Measurements from ENCODE around the gene IER5L.

The IER5L gene

DNA sequence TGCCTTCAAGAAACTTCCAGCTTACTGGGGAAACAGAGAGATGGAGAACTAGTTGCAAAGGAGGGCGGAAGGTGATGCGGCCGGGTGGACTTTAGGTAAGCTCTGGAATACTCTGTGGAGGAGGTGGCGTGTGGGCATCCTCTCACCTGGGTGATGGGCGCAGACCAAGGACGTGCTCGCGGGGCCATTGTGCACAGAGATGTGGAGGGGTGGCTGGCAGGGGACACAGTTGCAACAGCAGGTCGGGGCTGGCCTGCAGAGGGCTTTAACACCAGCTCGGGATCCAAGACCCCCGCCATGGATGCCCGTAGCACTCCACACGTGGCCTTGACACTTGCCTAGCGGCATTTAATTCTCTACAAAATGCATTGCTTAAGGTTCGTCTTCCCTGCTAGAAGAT, 26.6 kb downstream of the IER5L start:
- H3K9me3 ChIP-seq (ENCODE audit: low read depth, low read length): no peaks in the 10 kb centered on the region
- H3K9ac ChIP-seq (ENCODE audit: insufficient read length): no peak overlapping the region
- H3K4me3 ChIP-seq: no peak overlapping the region
- DNase-seq (ENCODE audit: low read depth, low spot score): no peak
- TF ChIP-seq EZH2 (IDR thresholded peaks at IDR 0.05) (no peak), POLR2AphosphoS5 (IDR thresholded peaks at IDR 0.05; ENCODE audit: borderline replicate concordance, low read depth, low read length) (no peak), FOXP2 (optimal IDR thresholded peaks at IDR 0.05; ENCODE audit: control extremely low read depth, extremely low read length, insufficient read depth) (no peak)
- H3K36me3 ChIP-seq (ENCODE audit: insufficient read depth, low read length): no peaks in the 10 kb centered on the region
- no peak overlapping the region for H3K27ac ChIP-seq

DNA sequence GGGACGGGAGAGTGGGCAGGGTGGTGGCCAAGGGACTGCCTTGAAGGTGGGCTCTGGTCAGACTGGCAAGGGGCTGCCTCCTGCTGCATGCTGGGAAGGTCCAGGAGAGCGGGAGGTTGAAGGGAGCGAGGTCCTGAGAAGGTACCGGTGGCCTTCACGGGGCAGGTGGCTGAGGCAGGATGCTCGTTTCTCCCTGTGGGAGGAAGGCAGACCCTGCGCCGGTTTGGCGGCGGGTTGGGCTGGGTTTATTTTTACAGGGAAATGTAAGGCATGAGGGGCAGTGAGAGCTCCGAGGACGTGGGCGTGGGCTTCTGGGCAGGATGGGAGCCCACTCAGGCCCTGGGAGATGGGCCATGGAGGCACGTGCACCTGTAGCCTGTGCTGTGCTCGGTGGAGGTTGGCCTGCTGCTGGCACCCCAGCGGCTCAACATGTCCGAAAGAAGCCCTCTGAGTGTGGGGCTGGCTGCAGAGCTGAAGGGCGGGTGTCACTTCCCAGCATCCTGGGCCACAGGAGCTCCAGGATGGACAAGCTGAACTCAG, 27.3 kb downstream of the IER5L start:
- H3K27ac ChIP-seq: no peak overlapping the region
- no peaks in the 10 kb centered on the region for H3K36me3 ChIP-seq (ENCODE audit: insufficient read depth, low read length)
- H3K4me3 ChIP-seq: no peak overlapping the region
- DNase-seq (ENCODE audit: low read depth, low spot score): no peak
- TF ChIP-seq EZH2 (IDR thresholded peaks at IDR 0.05) (no peak), FOXP2 (optimal IDR thresholded peaks at IDR 0.05; ENCODE audit: control extremely low read depth, extremely low read length, insufficient read depth) (no peak), POLR2AphosphoS5 (IDR thresholded peaks at IDR 0.05; ENCODE audit: borderline replicate concordance, low read depth, low read length) (no peak)
- H3K9ac ChIP-seq (ENCODE audit: insufficient read length): no peak overlapping the region
- no peaks in the 10 kb centered on the region for H3K9me3 ChIP-seq (ENCODE audit: low read depth, low read length)

DNA sequence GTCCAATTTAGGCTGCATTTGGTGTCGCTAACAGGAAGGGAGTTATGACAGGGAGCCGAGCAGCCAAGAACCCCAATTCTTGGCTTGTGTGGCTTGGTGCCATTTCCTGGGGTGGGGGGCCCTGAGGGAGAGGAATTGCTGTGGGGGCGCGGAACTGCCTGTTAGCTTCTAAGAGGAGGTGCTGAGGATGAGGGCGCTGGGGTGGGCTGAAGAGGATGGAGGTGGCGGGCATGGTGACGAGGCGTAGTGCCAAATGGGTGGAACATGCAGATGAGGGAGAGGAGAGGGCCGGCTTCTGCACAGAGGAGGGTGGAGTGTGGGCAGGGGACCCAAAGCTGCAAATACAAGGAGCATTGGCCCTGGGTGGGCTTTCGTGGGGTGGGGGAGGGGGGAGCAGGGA, 27.9 kb downstream of the IER5L start:
- no peak overlapping the region for H3K4me3 ChIP-seq
- TF ChIP-seq FOXP2 (optimal IDR thresholded peaks at IDR 0.05; ENCODE audit: control extremely low read depth, extremely low read length, insufficient read depth): no peak
- no peak for TF ChIP-seq POLR2AphosphoS5 (IDR thresholded peaks at IDR 0.05; ENCODE audit: borderline replicate concordance, low read depth, low read length)
- TF ChIP-seq EZH2 (IDR thresholded peaks at IDR 0.05): no peak
- no peak for DNase-seq (ENCODE audit: low read depth, low spot score)
- no peak overlapping the region for H3K9ac ChIP-seq (ENCODE audit: insufficient read length)
- no peak overlapping the region for H3K27ac ChIP-seq
- H3K9me3 ChIP-seq (ENCODE audit: low read depth, low read length): no peaks in the 10 kb centered on the region
- H3K36me3 ChIP-seq (ENCODE audit: insufficient read depth, low read length): no peaks in the 10 kb centered on the region

DNA sequence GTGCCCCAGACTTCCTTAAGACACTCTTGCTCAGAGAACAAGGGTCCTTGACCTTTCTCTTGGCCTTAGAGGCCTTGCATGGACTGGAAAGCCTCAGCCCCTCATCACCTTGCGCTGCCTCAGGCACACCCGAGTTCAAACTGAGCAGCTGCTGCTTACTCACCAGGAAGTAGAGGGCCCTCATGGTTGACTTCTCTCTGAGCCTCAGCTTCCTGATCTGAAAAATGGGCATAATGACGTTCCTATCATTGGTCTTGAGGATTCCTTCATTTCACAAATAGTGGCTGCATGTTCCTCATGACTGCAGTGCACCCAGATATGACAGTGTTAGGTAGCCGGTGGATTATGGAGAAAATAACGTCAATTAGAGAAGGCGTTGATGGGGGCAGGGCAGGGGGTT, 28.6 kb downstream of the IER5L start:
- Histone ChIP-seq H3K36me3 (ENCODE audit: insufficient read depth, low read length) (no peaks in the 10 kb centered on the region), H3K9ac (ENCODE audit: insufficient read length) (no peak overlapping the region), H3K9me3 (ENCODE audit: low read depth, low read length) (no peaks in the 10 kb centered on the region), H3K27ac (no peak overlapping the region), H3K4me3 (no peak overlapping the region)
- no peak for DNase-seq (ENCODE audit: low read depth, low spot score)
- TF ChIP-seq EZH2 (IDR thresholded peaks at IDR 0.05): no peak
- no peak for TF ChIP-seq FOXP2 (optimal IDR thresholded peaks at IDR 0.05; ENCODE audit: control extremely low read depth, extremely low read length, insufficient read depth)
- TF ChIP-seq POLR2AphosphoS5 (IDR thresholded peaks at IDR 0.05; ENCODE audit: borderline replicate concordance, low read depth, low read length): no peak

DNA sequence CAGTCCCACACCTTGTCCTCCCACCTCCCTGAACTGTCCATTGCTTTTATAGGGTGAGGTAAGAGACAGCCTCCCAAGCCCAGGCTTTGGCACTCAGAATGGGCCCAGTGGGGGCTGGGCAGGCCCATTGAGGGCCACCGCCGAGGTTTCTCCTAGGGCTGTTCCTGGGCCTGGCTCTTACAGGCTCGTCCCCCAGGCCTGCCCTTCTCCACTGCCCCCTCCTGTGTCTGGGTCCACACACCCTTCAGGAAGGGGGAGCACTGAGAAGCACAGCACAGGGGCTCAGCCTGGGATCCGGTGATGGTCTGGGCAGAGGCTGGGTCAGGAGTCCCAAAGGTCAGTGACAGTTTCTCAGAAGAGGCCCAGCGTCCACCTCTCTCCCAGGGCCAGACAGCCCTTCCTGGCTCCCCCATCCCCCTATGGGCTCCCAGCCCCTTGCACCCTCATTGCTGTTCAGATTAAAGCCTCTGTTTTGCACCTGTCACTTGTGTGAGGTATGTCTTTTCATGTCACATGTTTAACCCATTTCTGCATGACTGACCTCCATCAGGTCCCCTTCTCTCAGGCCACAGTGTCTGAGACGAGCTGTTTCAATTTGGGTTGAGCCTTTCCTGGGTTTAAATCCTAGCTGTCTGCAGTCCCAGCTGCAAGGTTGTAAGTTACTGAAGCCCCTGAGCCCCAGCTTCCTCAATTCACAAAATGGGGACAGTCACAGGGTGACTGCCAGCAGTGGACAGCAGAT, 29.4 kb downstream of the IER5L start:
- DNase-seq (ENCODE audit: low read depth, low spot score): no peak
- H3K36me3 ChIP-seq (ENCODE audit: insufficient read depth, low read length): peaks cover 6% of the 10 kb centered on the region; the same call in 1 of the 2 replicates
- H3K27ac ChIP-seq: no peak overlapping the region
- TF ChIP-seq POLR2AphosphoS5 (IDR thresholded peaks at IDR 0.05; ENCODE audit: borderline replicate concordance, low read depth, low read length): no peak
- no peak for TF ChIP-seq EZH2 (IDR thresholded peaks at IDR 0.05)
- no peak for TF ChIP-seq FOXP2 (optimal IDR thresholded peaks at IDR 0.05; ENCODE audit: control extremely low read depth, extremely low read length, insufficient read depth)
- H3K4me3 ChIP-seq: no peak overlapping the region
- H3K9ac ChIP-seq (ENCODE audit: insufficient read length): no peak overlapping the region
- no peaks in the 10 kb centered on the region for H3K9me3 ChIP-seq (ENCODE audit: low read depth, low read length)

DNA sequence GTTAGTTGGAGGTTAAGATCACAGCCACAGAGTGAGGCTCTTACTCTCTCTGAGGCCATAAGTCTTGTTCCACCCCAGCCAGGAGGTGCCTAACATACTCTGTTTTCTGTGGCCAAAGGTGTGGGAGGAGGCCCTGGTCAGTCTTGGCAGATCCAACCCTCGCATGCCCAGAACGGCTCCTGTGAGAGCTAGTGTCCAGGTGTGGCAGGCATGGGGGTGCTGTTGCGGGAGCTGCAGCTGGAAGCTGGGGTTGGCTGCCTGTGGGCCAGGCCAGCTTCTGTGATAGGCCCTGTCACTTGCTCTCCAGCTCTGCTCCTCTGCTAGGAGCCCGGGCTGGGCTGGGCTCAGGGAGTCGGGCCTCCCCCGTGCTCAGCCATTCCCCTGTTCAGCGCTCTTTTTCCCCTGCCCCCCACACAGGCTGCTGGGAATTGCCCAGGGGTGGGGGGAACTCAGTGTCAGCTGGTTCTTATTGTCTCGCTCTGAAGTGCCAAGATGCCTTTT, 31.6 kb downstream of the IER5L start:
- H3K36me3 ChIP-seq (ENCODE audit: insufficient read depth, low read length): peaks cover 17% of the 10 kb centered on the region
- no peak for TF ChIP-seq EZH2 (IDR thresholded peaks at IDR 0.05)
- TF ChIP-seq POLR2AphosphoS5 (IDR thresholded peaks at IDR 0.05; ENCODE audit: borderline replicate concordance, low read depth, low read length): no peak
- no peak for TF ChIP-seq FOXP2 (optimal IDR thresholded peaks at IDR 0.05; ENCODE audit: control extremely low read depth, extremely low read length, insufficient read depth)
- H3K27ac ChIP-seq: peak overlapping the region; percentile 77
- no peak for DNase-seq (ENCODE audit: low read depth, low spot score)
- no peak overlapping the region for H3K4me3 ChIP-seq
- no peaks in the 10 kb centered on the region for H3K9me3 ChIP-seq (ENCODE audit: low read depth, low read length)
- H3K9ac ChIP-seq (ENCODE audit: insufficient read length): peak overlapping the region; percentile 65

DNA sequence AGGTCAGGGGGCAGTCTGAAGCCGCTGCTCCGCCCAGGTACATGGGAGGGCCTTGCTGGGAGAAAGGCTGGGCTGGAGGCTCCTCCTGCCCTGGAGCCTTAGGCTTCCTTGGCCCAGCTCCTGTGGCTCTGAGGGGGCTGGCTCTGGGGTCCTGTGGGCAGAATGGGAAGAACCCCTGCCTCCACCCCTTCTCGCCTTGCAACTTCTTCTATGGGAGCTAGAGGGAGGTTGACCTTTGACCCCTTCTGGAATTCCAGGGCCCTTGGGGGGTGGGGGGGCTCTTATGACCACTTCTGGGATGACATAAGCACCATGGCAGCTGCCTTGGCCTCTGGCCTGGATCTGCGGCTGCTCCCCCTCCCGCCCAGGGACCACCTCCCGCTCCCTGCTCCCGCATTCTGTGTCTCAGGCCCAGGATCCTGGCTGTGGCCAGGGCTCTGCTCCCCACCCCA, 32.2 kb downstream of the IER5L start:
- peak overlapping the region; percentile 65 for H3K9ac ChIP-seq (ENCODE audit: insufficient read length)
- no peak overlapping the region for H3K4me3 ChIP-seq
- H3K36me3 ChIP-seq (ENCODE audit: insufficient read depth, low read length): peaks cover 17% of the 10 kb centered on the region
- no peak for DNase-seq (ENCODE audit: low read depth, low spot score)
- TF ChIP-seq EZH2 (IDR thresholded peaks at IDR 0.05) (no peak), FOXP2 (optimal IDR thresholded peaks at IDR 0.05; ENCODE audit: control extremely low read depth, extremely low read length, insufficient read depth) (no peak), POLR2AphosphoS5 (IDR thresholded peaks at IDR 0.05; ENCODE audit: borderline replicate concordance, low read depth, low read length) (no peak)
- H3K27ac ChIP-seq: peak overlapping the region; percentile 77
- no peaks in the 10 kb centered on the region for H3K9me3 ChIP-seq (ENCODE audit: low read depth, low read length)

DNA sequence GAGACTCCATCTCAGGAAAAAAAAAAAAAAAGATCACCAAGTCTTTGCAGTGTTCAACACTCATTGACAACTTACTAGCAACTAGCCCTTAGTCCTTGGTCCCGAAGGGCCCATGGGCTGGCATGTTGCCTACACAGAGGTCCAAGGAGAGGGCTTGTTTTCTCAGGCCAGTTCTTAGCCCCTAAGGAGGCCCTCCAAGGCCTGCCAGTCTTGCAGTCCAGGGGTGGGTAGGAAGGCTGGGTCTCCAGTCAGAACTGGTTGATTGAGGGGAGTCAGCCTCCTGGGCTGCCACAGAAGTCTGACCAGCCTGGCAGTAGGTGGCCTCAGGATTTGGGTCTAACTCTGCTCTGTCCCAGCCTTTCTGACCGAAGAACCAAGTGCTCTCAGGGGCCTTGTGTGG, 32.7 kb downstream of the IER5L start:
- Histone ChIP-seq H3K4me3 (no peak overlapping the region), H3K9me3 (ENCODE audit: low read depth, low read length) (no peaks in the 10 kb centered on the region), H3K9ac (ENCODE audit: insufficient read length) (no peak overlapping the region), H3K36me3 (ENCODE audit: insufficient read depth, low read length) (peaks cover 17% of the 10 kb centered on the region), H3K27ac (peak overlapping the region; percentile 77)
- DNase-seq (ENCODE audit: low read depth, low spot score): no peak
- TF ChIP-seq POLR2AphosphoS5 (IDR thresholded peaks at IDR 0.05; ENCODE audit: borderline replicate concordance, low read depth, low read length) (no peak), EZH2 (IDR thresholded peaks at IDR 0.05) (no peak), FOXP2 (optimal IDR thresholded peaks at IDR 0.05; ENCODE audit: control extremely low read depth, extremely low read length, insufficient read depth) (no peak)

Data from SK-N-MC (cell line).